Panc1 (cell line): ENCODE measurements around the gene NMNAT3. TPM values are rescaled to one million over a fixed set of nuclear protein-coding genes. Genes with fewer than 3 reads are reported as not detected.

Source experiments
- ATAC-seq: fragments of 200-7000 bp; cut with Tn5 transposase; 2 replicates; pipeline ENCODE4 v1.9.1; 2020; ENCODE audit warnings: mild to moderate bottlenecking, moderate library complexity
- BruUV-seq: library from RNA; stranded (reverse); fragments of 400-500 nt; replicated peaks from 2 replicates; lab custom pipeline; 2021; lab: Mats Ljungman, UMichigan
- CTCF ChIA-PET: fragments of 300-600 bp; sonication (Branson Sonifier 250); formaldehyde crosslinking; loops from one replicate; lab custom pipeline; 2022; ENCODE audit warnings: antibody characterized with exemption; lab: Charles Lee
- POLR2A ChIA-PET: fragments of 300-600 bp; sonication (Branson Sonifier 250); formaldehyde crosslinking; loops from one replicate; lab custom pipeline; 2022; ENCODE audit warnings: antibody characterized with exemption; lab: Charles Lee
- DNase-seq: peaks from one replicate; pipeline ENCODE4 v3.0.0-alpha.2; 2010; ENCODE audit warnings: low read depth, low spot score
- H3K27ac ChIP-seq: 2 replicates; pipeline ENCODE4 v1.5.1; 2011; ENCODE audit warnings: mild to moderate bottlenecking, low read length, inconsistent platforms
- H3K27me3 ChIP-seq: fragments of 200-500 bp; sonication (Bioruptor generic); 2 replicates; pipeline ENCODE4 v1.6.0; 2014; ENCODE audit warnings: low read length, inconsistent platforms; ENCODE audit not compliant: control insufficient read depth, insufficient read depth
- H3K36me3 ChIP-seq: fragments of 200-500 bp; sonication (Bioruptor generic); 2 replicates; pipeline ENCODE4 v1.5.1; 2014; ENCODE audit warnings: inconsistent platforms, mild to moderate bottlenecking, low read length, moderate library complexity; ENCODE audit not compliant: control insufficient read depth, insufficient read depth
- H3K4me1 ChIP-seq: 2 replicates; pipeline ENCODE4 v1.5.1; 2011; ENCODE audit warnings: inconsistent platforms, mild to moderate bottlenecking, low read length, moderate library complexity; ENCODE audit not compliant: control insufficient read depth, insufficient read depth
- H3K4me3 ChIP-seq, 2 experiments: 2 replicates each; pipeline ENCODE4 v1.5.1; 2011 to 2012; ENCODE audit warnings: low read depth in 2 of 2, low read length in 2 of 2, mild to moderate bottlenecking in 2 of 2, inconsistent platforms in 1 of 2, moderate library complexity in 1 of 2
- H3K9me3 ChIP-seq: fragments of 200-500 bp; sonication (Bioruptor generic); 2 replicates; pipeline ENCODE4 v1.5.1; 2014; ENCODE audit warnings: low read depth, mild to moderate bottlenecking, inconsistent platforms, low read length, moderate library complexity; ENCODE audit not compliant: control insufficient read depth, insufficient read depth
- CTCF ChIP-seq: fragments of 450-650 bp; IDR thresholded peaks from 2 replicates; pipeline ENCODE4 v1.5.1; 2017; ENCODE audit warnings: mild to moderate bottlenecking
- POLR2AphosphoS5 ChIP-seq: IDR thresholded peaks from 2 replicates; pipeline ENCODE4 v1.6.1; 2012; ENCODE audit warnings: mild to moderate bottlenecking, low read depth, low read length, moderate library complexity
- SIN3A ChIP-seq: IDR thresholded peaks from 2 replicates; pipeline ENCODE4 v1.6.1; 2012; ENCODE audit warnings: low read depth, mild to moderate bottlenecking, low read length, moderate library complexity, borderline replicate concordance; ENCODE audit not compliant: insufficient read depth
- TCF7L2 ChIP-seq: IDR thresholded peaks from 2 replicates; pipeline ENCODE4 v1.6.1; 2011; ENCODE audit warnings: mild to moderate bottlenecking, low read depth, low read length, inconsistent platforms
- in situ Hi-C: cut with HindIII; loops from 2 replicates; pipeline ENCODE4 v1.10.0; 2016; ENCODE audit warnings: low sequenced_read_pairs, low pct_unique_long_range_greater_than_20kb
- intact Hi-C: fragments of 100-400 bp; cut with micrococcal nuclease; formaldehyde crosslinking; loops from one replicate; pipeline ENCODE4 v1.10.0; 2022; ENCODE audit not compliant: unreplicated experiment
- total RNA-seq: library from RNA; stranded (reverse); gene quantifications from one replicate; pipeline ENCODE4 v1.2.1, GENCODE V29; 2021; ENCODE audit not compliant: unreplicated experiment
- TF ChIP-seq, protein P1 (sequence below), 2 experiments: IDR thresholded peaks; 2 replicates each; pipeline ENCODE4 v1.6.1; 2011 to 2012; ENCODE audit warnings: low read depth in 2 of 2, control low read depth in 1 of 2, low read length in 1 of 2, mild to moderate bottlenecking in 1 of 2, moderate library complexity in 1 of 2; ENCODE audit not compliant: insufficient read depth in 1 of 2

NMNAT3 gene
- total RNA-seq, 1 experiment from 2014 or later: 1.9 TPM

DNA sequence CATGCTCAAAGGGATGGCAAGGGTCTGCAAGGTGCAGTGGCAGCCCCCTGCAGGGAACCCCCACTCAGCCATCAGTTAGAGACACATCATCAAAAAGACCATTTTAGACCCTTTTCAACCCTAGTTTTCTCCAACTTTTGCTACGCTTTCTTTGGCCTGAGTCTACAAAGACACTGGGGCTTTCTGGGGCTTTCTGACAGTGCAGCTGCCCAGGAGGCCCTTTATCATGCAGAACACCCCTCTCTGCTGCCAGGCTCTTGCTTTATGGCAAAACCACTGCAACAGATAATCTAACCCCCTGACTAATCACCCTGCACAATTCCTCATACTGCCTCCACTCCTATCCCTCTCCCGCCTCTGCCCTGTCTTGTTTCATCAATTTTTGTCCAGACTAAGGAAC is 2.4 kb downstream of the NMNAT3 start:
- intact Hi-C loops: no loop called here

DNA sequence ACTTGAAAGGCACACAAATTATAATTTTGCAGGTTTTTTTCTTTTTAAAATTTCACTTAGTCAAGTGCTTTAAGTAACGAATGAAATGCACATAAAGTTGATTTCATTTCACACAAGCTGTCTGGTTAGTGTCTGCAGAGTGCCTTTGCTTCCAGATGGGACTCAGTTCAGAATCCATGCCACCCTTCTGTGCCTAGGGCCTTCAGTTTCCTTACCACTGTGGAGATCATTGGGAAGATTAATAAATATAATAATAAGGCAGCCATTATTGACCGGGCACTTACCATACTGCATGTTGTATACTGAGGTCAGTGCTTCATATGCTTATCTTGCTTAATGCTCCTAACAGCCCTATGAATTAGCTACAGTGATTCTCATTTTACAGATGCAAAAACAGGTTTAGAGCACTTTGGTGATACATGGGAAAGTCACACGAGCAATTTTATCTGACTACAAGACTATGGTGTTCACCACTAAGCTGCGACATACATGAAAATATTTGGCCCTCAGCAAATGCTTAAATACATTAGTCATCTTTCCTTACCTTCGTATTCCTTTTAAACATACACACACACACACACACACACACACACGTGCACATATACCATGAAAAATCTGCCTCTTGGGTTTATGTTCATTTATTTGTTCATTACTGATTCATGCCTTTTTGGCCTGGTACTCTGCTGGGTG is 3.1 kb downstream of the NMNAT3 start:
- no TSS peak for BruUV-seq
- intact Hi-C loops: no loop called here
- TF ChIP-seq SIN3A (no peak), CTCF (no peak), POLR2AphosphoS5 (no peak), TCF7L2 (no peak)
- TF ChIP-seq, protein P1, sequence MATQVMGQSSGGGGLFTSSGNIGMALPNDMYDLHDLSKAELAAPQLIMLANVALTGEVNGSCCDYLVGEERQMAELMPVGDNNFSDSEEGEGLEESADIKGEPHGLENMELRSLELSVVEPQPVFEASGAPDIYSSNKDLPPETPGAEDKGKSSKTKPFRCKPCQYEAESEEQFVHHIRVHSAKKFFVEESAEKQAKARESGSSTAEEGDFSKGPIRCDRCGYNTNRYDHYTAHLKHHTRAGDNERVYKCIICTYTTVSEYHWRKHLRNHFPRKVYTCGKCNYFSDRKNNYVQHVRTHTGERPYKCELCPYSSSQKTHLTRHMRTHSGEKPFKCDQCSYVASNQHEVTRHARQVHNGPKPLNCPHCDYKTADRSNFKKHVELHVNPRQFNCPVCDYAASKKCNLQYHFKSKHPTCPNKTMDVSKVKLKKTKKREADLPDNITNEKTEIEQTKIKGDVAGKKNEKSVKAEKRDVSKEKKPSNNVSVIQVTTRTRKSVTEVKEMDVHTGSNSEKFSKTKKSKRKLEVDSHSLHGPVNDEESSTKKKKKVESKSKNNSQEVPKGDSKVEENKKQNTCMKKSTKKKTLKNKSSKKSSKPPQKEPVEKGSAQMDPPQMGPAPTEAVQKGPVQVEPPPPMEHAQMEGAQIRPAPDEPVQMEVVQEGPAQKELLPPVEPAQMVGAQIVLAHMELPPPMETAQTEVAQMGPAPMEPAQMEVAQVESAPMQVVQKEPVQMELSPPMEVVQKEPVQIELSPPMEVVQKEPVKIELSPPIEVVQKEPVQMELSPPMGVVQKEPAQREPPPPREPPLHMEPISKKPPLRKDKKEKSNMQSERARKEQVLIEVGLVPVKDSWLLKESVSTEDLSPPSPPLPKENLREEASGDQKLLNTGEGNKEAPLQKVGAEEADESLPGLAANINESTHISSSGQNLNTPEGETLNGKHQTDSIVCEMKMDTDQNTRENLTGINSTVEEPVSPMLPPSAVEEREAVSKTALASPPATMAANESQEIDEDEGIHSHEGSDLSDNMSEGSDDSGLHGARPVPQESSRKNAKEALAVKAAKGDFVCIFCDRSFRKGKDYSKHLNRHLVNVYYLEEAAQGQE (IDR thresholded peaks at IDR 0.05; ENCODE audit: insufficient read depth in 1 of 2, low read depth in 2 of 2, low read length in 1 of 2): no peak
- DNase-seq (no peak), ATAC-seq (no peak)
- Histone ChIP-seq H3K36me3 (no peaks in the 10 kb centered on the region), H3K4me3 (no peak overlapping the region), H3K27ac (no peak overlapping the region), H3K4me1 (no peaks in the 10 kb centered on the region), H3K27me3 (no peaks in the 10 kb centered on the region), H3K9me3 (no peaks in the 10 kb centered on the region)
- in situ Hi-C loops: no loop called here
- ChIA-PET CTCF (no interaction called here), POLR2A (no interaction called here)

More for the DNA sequence above, 2.4 kb downstream of the NMNAT3 start:
- Histone ChIP-seq H3K4me3 (no peak overlapping the region), H3K9me3 (no peaks in the 10 kb centered on the region), H3K27me3 (no peaks in the 10 kb centered on the region), H3K36me3 (no peaks in the 10 kb centered on the region), H3K4me1 (no peaks in the 10 kb centered on the region), H3K27ac (no peak overlapping the region)
- ChIA-PET CTCF (no interaction called here), POLR2A (no interaction called here)
- DNase-seq (no peak), ATAC-seq (no peak)
- TF ChIP-seq TCF7L2 (no peak), POLR2AphosphoS5 (no peak), SIN3A (no peak)
- TF ChIP-seq, protein P1 (IDR thresholded peaks at IDR 0.05; ENCODE audit: insufficient read depth in 1 of 2, low read depth in 2 of 2, low read length in 1 of 2): no peak
- BruUV-seq: no TSS peak
- in situ Hi-C loops: no loop called here
